ENCODE data around the gene NAXE.

DNA sequence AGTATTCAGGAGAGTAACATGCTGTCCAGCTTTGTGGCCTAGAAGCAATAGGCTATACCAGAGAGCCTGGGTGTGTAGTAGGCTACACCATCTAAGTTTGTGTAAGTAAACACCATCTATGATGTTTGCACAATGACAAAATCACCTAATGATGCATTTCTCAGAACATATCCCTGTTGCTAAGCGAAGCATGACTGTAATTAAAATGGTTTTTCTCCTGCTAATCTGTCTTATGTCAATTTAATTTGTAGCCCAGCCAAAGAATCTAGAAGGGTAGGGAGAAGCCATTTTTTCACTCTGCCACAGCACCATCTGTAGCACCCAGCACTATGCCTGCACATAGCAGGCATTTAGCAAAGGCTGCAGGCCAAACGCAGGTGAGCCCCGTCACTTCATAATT lies 14.0 kb upstream of the NAXE start:
- TF ChIP-seq, protein P1, sequence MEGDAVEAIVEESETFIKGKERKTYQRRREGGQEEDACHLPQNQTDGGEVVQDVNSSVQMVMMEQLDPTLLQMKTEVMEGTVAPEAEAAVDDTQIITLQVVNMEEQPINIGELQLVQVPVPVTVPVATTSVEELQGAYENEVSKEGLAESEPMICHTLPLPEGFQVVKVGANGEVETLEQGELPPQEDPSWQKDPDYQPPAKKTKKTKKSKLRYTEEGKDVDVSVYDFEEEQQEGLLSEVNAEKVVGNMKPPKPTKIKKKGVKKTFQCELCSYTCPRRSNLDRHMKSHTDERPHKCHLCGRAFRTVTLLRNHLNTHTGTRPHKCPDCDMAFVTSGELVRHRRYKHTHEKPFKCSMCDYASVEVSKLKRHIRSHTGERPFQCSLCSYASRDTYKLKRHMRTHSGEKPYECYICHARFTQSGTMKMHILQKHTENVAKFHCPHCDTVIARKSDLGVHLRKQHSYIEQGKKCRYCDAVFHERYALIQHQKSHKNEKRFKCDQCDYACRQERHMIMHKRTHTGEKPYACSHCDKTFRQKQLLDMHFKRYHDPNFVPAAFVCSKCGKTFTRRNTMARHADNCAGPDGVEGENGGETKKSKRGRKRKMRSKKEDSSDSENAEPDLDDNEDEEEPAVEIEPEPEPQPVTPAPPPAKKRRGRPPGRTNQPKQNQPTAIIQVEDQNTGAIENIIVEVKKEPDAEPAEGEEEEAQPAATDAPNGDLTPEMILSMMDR (IDR thresholded peaks at IDR 0.05) = no peak
- TF ChIP-seq POLR2A (IDR thresholded peaks at IDR 0.05) (no peak), EP300 (IDR thresholded peaks at IDR 0.05) (no peak)
